ENCODE results near the gene PXN.
"Not testable (repeated sequence)": the region's sequence is repeated elsewhere in the genome, so short reads cannot be mapped to it uniquely, and the experiment has no call there.

PXN gene

DNA sequence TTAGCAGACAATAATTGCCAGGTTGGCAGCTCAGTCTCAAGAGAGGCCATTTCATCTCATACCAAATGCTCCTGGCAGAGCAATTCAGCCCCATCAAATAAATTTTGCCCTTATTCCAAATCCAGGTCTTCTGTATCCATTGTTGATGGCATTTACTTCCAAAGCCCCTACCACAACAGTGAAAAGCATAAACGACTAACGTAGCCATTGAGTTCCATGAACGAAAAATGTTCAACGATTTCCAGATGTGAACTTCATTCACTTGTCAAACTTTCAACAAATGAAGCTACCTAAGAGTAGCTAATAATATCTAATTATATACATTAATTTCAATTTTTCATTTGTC is 68.0 kb downstream of the PXN start:
- DNase-seq (ENCODE audit: low read depth): no peak
- TF ChIP-seq, protein P1, sequence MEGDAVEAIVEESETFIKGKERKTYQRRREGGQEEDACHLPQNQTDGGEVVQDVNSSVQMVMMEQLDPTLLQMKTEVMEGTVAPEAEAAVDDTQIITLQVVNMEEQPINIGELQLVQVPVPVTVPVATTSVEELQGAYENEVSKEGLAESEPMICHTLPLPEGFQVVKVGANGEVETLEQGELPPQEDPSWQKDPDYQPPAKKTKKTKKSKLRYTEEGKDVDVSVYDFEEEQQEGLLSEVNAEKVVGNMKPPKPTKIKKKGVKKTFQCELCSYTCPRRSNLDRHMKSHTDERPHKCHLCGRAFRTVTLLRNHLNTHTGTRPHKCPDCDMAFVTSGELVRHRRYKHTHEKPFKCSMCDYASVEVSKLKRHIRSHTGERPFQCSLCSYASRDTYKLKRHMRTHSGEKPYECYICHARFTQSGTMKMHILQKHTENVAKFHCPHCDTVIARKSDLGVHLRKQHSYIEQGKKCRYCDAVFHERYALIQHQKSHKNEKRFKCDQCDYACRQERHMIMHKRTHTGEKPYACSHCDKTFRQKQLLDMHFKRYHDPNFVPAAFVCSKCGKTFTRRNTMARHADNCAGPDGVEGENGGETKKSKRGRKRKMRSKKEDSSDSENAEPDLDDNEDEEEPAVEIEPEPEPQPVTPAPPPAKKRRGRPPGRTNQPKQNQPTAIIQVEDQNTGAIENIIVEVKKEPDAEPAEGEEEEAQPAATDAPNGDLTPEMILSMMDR (conservative IDR thresholded peaks at IDR 0.05; ENCODE audit: low read depth, low read length): no peak
- no peak overlapping the region for H3K4me3 ChIP-seq (ENCODE audit: low read depth, low read length)

DNA sequence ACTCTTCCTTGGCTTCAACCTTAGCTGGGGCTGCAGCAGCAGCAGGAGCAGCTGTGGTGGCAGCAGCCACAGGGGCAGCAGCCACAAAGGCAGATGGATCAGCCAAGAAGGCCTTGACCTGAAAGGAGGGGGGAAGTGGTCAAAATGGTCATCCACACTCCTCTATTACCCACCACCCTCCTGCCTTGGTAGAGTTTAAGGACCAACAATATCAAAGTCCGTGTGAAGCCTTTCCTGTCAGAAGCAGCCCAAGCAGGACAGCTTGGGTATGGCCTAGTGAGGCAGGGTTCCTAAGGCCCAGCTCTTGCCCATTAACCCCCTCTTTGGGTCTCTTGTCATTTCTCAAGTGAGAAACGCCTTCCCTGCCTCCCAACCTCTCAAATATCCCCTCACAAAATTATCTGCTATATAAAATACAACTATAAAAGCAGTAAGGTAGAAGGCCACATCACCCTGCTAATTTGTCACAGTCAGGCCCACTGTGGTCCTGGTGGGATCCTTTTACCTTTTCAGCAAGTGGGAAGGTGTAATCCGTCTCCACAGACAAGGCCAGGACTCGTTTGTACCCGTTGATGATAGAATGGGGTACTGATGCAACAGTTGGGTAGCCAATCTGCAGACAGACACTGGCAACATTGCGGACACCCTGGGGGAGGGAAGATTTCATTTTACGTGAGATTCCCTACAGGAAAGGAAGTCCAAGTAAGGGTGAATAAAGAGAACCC is 68.6 kb downstream of the PXN start:
- not testable (repeated sequence) for H3K4me3 ChIP-seq (ENCODE audit: low read depth, low read length)

DNA sequence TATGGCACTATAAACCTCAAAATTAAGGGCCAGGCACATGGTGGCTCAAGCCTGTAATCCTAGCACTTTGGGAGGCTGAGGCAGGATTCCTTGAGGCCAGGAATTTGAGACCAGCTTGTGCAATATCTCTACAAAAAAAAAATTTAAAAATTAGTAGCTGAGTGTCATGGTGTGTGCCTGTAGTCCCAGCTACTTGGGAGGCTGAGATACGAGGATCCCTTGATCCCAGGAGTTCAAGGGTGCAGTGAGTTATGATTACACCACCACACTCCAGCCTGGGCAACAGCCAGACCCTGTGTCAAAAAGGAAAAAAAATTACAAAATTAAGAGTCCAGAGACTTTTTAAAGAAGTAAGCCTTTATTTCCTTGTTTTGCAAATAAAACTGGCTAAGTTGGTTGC is 69.2 kb downstream of the PXN start:
- peak; percentile 28 for DNase-seq (ENCODE audit: low read depth)
- no peak overlapping the region for H3K4me3 ChIP-seq (ENCODE audit: low read depth, low read length)
- TF ChIP-seq, protein P1 (conservative IDR thresholded peaks at IDR 0.05; ENCODE audit: low read depth, low read length): no peak

More for the DNA sequence above, 68.6 kb downstream of the PXN start:
- DNase-seq (ENCODE audit: low read depth): not testable (repeated sequence)

DNA sequence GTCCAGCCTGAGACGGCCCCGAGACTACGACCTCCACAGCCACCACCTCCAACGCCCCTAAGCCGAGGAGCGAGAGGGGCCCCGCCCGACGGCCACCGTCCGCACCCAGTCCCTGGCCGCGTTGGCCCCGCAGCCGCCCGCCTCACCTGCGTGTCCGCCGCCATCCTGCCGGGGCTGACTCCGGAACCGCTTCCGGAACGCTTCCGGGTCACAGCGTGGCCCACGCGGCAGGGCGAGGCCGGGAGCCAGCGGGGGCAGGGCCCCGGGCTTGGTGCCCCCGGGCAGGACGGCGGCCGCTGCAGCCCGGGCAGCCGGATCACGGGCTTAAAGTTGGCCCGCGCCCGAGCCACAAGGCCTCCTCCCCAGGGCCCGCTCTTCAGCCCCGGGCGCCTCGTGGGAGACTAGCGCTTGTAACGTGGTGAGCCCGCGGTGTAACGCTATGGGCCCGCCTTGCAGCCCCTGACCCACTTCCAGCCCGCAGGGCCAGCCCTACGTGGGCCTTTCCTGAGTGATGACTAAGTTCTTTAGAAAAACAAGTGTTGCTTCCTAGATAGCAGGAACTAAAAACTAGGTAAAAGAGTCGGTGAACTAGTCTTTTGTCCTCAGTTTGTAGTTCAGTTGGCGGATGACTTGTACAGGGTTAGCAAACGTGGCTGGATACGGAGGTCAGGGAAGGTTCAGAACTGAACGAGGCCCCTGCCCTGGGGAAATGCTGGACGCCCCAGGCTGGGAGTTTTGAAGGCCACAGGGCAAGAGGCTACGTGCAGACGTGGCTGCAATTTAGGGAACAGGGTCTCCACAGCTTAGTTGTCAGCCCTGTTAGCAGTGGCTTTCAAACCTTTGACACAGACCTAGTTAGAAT is 70.8 kb downstream of the PXN start, which contains the start of gene GCN1:
GCN1 (minus strand) TSS at position 182 of the 862 bp plus-strand sequence; CDS start at position 164, 18 bp downstream.
- TF ChIP-seq, protein P1 (conservative IDR thresholded peaks at IDR 0.05; ENCODE audit: low read depth, low read length): no peak
- DNase-seq (ENCODE audit: low read depth): peak; percentile 86
- peak within 1 kb of the TSS; percentile 86 for H3K4me3 ChIP-seq (ENCODE audit: low read depth, low read length)

DNA sequence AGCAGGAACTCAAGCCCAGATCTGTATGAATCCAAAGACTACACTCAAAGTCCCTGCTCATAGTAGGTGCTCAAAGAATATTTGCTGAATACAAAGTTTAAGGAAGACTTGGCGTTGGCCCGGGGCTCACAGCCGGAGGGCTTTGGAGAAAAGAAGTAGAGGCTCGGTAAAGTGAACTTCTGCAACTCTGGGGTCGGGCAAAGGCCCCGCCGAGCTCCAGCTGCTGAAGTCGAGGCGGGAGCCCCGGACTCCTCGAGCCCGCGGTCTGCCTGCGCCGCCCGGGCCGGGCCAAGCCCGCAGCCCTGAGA is 71.3 kb downstream of the PXN start:
- peak overlapping the region; percentile 86 for H3K4me3 ChIP-seq (ENCODE audit: low read depth, low read length)
- DNase-seq (ENCODE audit: low read depth): no peak
- TF ChIP-seq, protein P1 (conservative IDR thresholded peaks at IDR 0.05; ENCODE audit: low read depth, low read length): no peak

DNA sequence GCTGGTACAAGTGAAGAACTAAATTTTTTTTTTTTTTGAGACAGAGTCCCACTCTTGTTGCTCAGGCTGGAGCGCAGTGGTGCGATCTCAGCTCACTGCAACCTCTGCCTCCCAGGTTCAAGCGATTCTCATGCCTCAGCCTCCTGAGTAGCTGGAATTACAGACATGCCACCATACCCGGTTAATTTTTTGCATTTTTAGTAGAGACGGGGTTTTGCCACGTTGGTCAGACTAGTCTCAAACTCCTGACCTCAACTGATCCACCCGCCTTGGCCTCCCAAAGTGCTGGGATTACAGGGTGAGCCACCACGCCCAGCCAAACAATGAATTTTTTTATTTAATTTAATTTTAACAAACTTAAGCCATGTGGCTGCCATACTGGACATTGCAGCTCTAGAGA is 72.2 kb downstream of the PXN start:
- H3K4me3 ChIP-seq (ENCODE audit: low read depth, low read length): peak overlapping the region; percentile 86
- not testable (repeated sequence) for DNase-seq (ENCODE audit: low read depth)

DNA sequence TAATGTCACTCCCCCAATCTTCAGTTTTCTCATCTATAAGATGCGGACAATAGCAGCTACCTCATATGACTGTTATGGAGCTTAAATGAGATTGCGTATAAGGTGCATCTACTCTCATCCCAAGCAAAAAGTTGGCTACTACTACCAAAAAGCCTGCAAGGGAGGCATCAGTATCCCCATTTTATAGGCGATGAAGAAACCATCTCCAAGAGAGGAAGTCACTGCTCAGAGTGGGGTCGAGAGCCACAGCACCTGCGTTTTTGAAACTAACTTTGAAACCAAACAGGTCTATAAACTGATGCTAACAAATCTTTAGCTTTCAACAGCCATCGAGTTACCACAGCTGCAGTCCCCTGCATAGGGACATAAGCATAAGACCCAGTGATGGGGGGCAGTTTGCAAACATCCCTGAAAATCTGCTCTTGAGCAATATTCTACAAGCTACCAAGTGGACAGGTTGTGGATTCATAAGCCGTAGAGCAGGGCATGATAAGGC is 74.5 kb downstream of the PXN start:
- TF ChIP-seq, protein P1 (conservative IDR thresholded peaks at IDR 0.05; ENCODE audit: low read depth, low read length): no peak
- DNase-seq (ENCODE audit: low read depth): no peak
- no peak overlapping the region for H3K4me3 ChIP-seq (ENCODE audit: low read depth, low read length)

DNA sequence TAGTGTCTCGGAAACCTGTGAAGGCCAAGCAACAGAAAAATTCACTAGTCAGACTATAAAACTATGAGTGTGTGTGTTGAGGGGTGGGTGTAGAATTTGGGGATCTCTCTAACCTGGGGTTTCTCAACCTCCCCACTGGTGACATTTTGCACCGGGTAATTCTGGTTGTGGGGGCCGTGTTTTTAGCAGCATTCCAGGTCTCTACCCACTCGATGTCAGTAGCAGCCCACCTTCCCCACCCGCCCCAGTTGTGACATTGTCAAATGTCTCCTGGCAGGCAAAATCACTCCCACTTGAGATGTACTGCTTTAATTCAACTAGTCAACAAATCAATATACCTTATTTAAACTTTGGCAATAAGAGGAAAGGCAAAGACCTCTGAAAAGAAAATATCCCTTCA is 75.1 kb downstream of the PXN start:
- TF ChIP-seq, protein P1 (conservative IDR thresholded peaks at IDR 0.05; ENCODE audit: low read depth, low read length): no peak
- H3K4me3 ChIP-seq (ENCODE audit: low read depth, low read length): no peak overlapping the region
- no peak for DNase-seq (ENCODE audit: low read depth)

Measured in choroid plexus epithelial cell (primary cell).